HEK293 (cell line): ENCODE results near the gene AK5.

Source experiments
- CTCF ChIP-seq: fragments of 450-650 bp; formaldehyde crosslinking; IDR thresholded peaks from 2 replicates; pipeline ENCODE4 v1.5.1; 2016; ENCODE audit warnings: missing biosample characterization, missing genetic modification characterization
- RBAK ChIP-seq: fragments of 450-650 bp; formaldehyde crosslinking; IDR thresholded peaks from 2 replicates; pipeline ENCODE4 v1.5.1; 2016; ENCODE audit warnings: missing biosample characterization, missing genetic modification characterization
- ZBTB7A ChIP-seq: fragments of 450-650 bp; formaldehyde crosslinking; IDR thresholded peaks from 2 replicates; pipeline ENCODE4 v1.5.1; 2016; ENCODE audit warnings: low read depth, missing biosample characterization, missing genetic modification characterization
- ZEB2 ChIP-seq: fragments of 450-650 bp; formaldehyde crosslinking; IDR thresholded peaks from 2 replicates; pipeline ENCODE4 v1.5.1; 2016; ENCODE audit warnings: missing biosample characterization, missing genetic modification characterization
- ZFP3 ChIP-seq: fragments of 450-650 bp; formaldehyde crosslinking; IDR thresholded peaks from 2 replicates; pipeline ENCODE4 v1.5.1; 2016; ENCODE audit warnings: low read depth, missing biosample characterization, missing genetic modification characterization
- ZNF530 ChIP-seq: fragments of 450-650 bp; formaldehyde crosslinking; IDR thresholded peaks from 2 replicates; pipeline ENCODE4 v1.5.1; 2016; ENCODE audit warnings: low read depth, missing biosample characterization, missing genetic modification characterization
- ZNF639 ChIP-seq: fragments of 450-650 bp; formaldehyde crosslinking; IDR thresholded peaks from 2 replicates; pipeline ENCODE4 v1.5.1; 2016; ENCODE audit warnings: missing biosample characterization, missing genetic modification characterization
- ZNF701 ChIP-seq: fragments of 450-650 bp; formaldehyde crosslinking; IDR thresholded peaks from 2 replicates; pipeline ENCODE4 v1.5.1; 2016; ENCODE audit warnings: missing biosample characterization, missing genetic modification characterization

GRCh38 chr1:77447669-77448068 lies 165.8 kb downstream of the AK5 start:
- TF ChIP-seq CTCF (tag by site-specific recombination) (no peak), ZEB2 (tag by site-specific recombination) (no peak), ZFP3 (tag by site-specific recombination) (no peak), RBAK (no peak), ZNF530 (tag by site-specific recombination) (no peak), ZNF701 (no peak), ZBTB7A (tag by site-specific recombination) (no peak), ZNF639 (tag by site-specific recombination) (no peak)
